RCC 7860 (cell line): Measurements from ENCODE around the gene TNP2.

Experiments used
- DNase-seq: peaks from one replicate; pipeline ENCODE4 v3.0.0-alpha.2; 2015; ENCODE audit warnings: low spot score
- FAIRE-seq: peaks from 2 replicates; lab custom pipeline; 2012; peaks lifted over from hg19 to GRCh38; lab: Jason Lieb, UNC

Gene TNP2

DNA sequence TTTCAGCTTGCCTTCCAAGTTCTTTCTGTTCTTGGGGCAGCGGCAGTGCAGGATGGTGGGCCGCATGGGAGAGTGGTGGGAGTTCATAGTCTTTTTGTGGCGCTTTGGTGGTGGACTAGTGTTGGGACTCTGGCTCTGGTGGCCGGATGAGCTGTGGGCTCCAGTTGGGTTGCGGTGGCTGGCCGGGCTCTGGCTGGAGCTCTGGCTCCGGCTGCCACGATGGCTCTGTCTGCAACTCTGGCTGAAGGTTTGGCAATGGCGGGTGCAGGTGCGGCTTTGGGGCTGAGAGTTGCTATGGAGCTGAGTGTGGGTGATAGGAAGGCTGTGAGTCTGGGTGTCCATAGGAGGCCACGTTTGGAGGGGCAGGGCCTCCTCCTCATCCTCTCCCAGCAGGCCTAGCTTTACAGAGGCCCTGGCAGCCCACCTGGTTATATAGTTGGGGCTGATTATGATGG, at the start of gene TNP2:
TSS of gene TNP2 (minus strand) at position 405 of the 455 bp plus-strand sequence. CDS start at position 342, 63 bp downstream.
- FAIRE-seq (no peak), DNase-seq (no peak)

DNA sequence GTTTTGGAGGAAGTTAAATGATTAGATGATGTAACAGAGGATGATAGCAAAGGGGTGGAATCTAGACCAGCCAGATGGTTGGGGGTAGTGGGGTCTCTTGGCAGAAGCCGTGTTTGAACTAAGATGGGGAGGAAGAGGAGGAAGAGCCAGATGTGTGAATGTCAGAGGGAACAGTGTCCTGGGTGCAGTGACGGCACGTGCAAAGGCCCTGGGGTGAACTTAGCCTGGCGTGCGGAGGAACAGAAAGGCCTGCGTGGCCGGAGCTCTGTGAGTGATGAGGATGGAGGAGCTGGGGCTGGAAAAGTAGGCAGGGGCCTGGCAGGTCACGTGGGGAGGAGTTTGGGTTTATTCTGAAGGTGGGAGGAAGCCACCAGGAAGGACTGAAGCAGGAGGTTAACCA, 49.7 kb upstream of the TNP2 start:
- DNase-seq (no peak), FAIRE-seq (no peak)

DNA sequence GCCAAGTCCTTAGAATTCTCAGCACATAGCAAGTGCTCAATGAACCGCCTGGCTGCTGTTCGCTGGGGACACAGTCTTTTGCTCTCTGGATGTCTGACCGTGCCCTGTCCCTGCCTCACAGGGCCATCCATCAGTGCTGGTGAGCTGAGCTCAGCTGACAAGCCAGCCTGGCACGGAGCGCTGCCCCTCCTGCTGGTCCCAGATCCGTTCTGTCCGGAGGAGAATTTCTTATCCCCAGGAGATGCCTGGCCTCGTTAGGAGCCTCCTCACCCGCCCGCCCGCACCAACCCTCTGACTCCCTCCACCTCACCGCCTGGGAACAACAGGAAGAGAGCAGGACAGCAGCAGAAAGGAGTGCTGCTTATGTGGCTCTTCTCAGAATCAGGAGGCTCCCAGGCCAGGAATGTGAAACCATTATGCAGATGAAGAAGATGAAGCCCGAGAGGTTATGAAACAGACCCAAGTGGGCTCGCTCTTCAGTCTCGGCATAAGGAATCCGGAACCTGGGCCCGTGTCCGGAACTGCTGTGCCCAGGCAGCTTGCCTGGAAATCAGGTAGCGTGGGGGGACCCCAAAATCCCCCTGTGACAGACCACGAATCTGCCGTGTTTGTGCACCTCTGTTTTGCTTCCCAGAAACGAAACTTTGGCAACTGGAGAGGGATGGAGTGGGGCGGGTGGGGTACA, 47.3 kb upstream of the TNP2 start:
- DNase-seq (peak; percentile 32), FAIRE-seq (no peak)

DNA sequence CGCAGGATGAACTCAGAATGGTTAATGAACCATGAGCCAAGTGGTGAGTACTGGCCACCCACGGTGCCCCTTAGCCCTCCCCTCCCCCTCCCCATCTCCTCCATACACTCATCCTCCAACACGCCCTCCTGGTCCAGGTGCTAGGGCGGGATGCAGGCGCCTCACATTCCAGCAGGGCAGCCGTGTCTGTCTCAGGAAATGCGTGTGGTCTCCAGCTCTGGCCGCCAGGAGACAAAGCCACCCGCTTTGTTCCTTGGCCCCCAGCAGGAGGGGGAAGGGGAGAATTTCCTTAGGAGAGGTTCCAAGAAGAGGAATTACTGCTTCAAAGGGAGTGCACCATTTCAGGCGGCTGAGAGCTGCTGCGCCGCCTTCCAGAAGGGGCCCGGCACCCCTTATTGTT, 46.4 kb upstream of the TNP2 start:
- DNase-seq (peak; percentile 95), FAIRE-seq (peak; percentile 85)

DNA sequence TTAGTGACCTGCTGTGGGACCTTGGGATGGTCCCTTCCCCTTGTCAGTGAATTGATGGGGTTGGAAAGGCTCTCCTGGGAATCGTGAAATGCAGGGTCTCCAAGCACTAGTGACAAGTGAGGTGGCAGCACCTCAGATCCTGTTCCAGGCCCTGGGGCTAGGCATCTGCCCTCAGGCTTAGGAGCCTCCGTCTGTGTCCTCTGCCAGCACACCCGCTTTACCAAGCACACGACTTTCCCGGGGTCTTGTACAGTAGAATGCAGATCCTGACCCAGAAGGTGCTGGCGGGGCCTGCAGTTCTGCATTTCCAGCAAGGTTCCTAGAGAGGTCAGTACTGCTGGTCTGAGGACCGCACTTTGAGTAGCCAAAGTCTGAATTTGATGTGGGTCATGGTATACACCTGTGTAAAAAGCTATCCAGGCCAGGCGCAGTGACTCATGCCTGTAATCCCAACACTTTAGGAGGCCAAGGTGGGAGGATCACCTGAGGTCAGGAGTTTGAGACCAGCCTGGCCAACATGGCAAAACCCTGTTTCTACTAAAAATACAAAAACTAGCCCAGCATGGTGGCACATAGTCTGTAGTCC, 45.3 kb upstream of the TNP2 start:
- no peak for FAIRE-seq
- DNase-seq: no peak

DNA sequence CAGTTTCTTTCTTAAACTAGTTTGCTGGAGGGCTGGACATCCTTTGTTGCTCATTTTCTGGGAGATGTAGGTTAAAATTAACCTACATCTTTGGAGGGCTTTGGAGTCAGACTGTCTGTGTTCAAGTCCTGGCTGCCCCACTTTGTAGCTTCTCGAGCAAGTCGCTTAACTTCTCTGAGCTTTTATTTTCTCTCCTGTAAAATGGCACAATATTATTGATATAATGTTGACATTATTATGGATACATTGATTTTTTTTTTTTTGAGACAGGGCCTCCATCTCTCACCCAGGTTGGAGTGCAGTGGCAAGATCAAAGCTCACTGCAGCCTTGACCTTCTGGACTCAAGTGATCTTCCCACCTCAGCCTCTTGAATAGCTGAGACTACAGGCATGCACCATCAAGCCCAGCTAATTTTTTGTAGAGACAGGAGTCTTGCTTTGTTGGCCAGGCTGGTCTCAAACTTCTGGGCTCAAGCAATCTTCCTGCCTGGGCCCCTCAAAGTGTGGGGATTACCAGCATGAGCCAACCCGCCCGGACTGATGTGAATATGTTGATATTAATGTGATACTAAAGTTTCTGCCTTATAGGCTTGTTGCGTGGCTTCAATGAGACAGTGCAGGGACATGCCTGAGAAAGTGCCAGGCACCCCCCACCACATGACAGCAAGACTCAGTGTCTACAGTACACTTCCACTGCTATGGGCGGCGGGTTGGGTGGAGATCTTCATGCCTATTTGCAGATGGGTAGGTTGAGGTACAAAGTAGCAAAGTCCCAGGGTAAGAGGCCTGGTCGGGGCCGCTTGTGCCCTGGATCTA, 44.6 kb upstream of the TNP2 start:
- no peak for DNase-seq
- no peak for FAIRE-seq

DNA sequence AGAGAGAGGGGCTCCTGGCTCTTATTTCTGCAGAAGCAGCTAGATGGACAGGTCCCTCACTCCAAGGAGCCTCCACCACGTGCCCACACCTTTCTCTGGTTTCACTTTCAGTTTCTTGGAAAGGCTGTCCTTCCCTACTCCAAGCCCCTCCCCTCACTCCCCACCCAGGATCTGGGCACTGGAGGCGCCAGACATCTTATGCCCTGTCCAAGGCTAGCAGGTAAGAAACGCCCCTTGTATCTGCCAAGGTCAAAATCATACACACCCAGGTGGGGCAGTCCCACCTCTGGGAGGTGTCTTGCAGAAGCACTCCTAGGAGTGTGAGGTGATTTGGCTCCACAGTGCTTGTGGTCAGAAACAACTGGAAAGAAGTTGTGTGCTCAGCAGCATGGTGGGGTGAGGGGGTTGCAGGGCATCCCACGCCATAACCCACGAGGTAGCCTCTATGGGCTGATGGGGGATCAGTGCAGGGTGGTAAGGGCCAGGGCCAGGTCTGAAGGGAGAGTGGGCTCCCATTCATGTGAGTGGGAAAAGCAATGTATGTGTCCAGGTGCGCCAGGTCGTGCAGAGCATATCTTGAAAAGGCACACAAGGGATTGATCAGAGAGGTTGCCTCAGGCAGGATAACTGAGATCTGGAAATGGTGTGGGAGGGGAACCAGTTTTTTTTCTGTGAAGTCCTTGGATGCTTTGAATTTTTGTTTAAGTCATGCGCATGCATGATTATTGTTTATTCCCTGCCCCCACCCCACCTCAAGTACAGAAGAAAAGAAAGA, 43.8 kb upstream of the TNP2 start:
- FAIRE-seq: no peak
- peak; percentile 18 for DNase-seq

DNA sequence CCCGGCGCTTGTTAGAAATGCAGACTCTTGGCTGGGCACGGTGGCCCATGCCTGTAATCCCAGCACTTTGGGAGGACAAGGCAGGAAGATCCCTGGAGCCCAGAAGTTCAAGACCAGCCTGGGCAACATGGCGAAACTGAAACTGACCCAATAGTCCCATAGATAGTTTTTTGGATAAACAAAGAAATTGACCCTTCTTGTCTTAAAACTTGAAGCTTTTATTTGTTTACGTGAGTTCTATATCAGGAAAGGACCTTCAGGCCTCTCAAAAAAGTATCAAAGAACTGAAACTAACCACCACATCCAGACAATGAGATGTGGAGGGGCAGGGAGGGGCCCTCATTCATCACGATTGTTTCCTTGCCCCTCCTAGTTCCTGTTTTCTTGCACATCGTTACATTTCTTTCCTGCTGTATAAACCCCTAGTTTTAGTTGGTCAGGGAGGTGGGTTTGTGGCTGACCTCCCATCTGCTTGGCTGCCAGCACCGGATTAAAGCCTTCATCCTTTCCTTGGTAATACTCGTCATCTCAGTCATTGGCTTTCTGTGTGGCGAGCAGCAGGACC, 42.0 kb upstream of the TNP2 start:
- DNase-seq (no peak), FAIRE-seq (no peak)

DNA sequence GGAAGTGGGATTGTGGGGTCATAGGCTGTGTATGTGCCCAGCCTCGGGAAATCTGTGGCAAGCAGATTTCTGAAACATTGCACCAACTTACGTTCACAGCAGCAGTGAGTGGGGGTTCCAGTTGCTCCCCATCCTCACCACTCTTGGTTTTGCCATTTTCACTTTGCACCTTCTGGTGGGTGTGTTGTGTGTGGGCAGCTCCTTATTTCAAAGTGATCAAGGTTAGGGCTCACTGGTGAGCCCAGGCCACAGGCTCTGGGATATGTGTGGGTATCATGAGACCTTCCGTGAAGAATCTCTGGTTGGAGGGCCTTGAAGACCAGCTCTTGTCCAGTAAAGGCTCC, 41.5 kb upstream of the TNP2 start:
- FAIRE-seq (no peak), DNase-seq (no peak)

DNA sequence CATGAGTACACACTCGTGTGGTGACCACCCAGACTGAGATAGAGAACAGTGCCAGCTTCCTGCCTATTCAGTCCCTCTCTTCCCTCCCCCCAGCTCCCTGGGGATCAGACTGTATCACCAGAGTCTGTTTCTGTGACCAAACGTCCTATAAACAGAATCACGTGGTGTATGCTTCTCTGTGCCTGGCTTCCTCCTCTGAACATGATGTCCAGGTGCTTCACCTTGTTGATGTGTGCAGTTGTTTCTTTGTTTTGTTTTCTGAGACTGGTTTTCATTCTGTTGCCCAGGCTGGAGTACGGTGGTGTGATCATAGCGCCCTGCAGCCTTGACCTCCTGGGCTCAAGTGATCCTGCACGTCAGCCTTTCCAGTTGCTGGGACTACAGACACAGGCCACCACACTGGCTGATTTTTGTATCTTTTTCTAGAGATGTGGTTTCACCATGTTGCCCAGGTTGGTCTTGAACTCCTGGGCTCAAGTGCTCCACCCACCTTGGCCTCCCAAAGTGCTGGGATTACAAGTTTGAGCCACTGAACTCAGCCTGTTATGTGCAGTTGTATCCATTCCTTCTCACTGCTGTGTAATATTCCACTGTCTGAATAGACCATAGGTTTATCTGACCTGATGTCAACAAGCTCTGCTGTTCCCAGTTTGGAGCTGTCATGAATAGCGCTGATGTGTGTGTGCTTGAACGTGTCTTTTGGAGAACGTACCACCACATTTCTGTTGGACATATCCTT, 40.9 kb upstream of the TNP2 start:
- FAIRE-seq (no peak), DNase-seq (no peak)

DNA sequence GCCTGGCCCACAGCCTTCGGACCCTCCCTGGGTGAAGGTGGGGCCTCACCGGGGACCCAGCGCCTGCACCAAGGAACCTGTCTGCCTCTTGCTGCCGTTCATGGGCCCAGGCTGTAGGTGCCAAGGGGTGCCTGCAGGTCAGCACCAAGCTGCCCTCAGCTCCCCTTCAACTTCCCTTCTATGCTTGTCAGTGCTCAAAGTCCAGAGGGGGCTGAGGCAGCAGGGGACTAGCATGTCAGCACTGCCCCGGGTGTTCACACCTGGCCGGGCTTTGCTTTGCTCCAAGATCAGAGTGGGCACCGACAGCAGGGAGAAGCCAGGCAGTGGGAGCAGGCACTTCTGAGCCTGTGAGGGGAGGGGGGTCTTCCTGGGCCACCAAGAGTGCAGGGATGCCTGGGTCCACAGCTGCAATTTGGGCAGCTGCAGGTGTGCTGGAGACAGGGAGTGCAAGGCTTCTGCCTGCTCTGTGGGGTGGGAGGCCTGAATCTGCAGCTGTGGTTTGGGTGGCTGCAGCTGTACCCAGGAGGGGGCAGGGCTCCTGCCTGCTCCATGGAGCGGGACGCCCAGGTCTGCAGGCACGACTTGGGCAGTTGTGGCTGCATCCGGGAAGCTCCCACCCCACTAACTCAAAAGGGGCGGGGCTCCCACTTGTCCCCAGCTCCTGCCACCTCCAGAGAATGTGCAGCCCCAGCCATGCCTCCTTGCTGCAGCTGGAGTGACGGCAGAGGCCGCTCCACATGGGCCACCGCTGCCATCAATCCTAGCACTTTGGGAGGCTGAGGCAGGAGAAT, 39.6 kb upstream of the TNP2 start:
- FAIRE-seq: no peak
- DNase-seq: no peak

DNA sequence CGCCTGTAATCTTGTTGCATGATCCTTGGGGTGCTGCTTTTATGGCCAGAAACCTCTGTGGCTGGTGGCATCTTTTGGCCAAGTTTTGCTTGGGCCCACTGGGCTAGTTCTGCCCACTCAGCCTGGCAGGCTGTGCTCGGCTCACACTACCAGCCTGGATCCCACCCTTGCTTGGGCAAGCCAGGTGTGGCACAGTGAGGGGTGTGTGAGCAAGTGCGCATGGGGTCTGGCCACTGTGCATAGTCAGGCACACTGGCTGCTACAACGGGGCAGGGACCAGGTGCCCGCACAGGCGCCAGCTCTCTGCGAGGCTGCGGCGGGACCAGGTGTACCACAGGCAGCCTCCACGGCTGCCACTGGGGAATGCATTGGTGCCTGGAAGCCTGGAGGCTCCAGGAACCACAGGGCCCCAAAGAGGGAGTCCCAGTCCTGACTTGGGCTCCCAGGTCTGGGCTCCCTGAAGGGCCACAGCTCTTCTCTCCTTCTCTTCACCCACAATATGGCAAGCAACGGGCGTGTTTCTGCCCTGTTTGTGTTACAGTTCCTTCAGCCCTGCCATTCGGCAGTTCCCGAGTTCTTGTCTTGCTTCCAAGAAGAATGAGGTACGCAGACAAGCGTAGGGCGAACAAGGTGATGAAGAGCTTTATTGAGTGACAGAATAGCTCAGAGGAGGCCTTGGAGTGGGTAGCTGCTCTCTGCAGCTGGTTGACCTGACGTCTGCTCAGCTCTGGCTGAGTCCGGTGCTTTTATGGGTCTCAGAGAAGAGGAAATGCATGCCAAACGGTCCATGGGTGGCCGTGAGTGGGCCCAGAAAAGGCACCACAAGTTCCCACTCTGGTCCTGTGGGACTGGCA, 38.7 kb upstream of the TNP2 start:
- no peak for FAIRE-seq
- no peak for DNase-seq

DNA sequence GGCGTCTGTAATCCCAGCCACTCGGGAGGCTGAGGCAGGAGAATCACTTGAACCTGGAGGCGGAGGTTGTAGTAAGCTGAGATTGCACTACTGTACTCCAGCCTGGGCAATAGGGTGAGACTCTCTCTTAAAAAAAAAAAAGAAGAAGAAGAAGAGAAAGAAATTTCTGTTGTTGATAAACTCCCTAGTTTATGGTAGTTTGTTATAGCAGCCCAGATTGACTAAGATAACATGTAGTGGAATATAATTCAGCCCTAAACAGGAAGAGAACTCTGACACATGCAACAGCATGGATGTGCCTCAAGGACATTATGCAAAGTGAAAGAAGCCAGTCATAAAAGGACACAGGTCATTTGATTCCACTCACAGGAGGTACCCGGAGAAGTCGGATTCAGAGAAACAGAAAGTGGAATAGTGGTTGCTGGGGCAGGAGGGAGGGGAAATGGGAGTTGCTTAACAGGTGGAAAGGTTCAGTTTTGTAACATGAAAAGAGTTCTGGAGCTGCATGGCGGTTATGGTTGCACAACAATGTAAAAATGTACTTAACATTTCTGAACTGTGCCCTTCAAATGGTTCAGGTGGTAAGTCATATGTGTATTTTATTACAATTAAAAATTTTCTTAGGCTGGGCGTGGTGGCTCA, 38.0 kb upstream of the TNP2 start:
- DNase-seq: no peak
- no peak for FAIRE-seq

DNA sequence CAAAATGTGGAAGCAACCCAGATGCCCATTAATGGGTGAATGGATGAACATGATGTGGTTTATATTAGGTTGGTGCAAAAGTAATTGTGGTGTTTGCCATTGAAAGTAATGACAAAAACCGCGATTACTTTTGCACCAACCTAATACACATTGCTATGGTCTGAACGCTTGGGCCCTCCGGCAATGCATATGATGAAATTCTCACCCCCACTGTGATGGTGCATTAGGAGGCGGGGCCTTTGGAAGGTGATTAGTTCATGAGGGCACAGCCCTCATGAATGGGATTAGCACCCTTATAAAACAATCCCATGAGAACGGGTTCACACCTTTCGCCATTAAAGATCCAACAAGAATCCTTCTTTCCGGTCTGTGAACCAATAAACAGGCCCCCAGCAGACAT, 37.3 kb upstream of the TNP2 start:
- no peak for FAIRE-seq
- no peak for DNase-seq

DNA sequence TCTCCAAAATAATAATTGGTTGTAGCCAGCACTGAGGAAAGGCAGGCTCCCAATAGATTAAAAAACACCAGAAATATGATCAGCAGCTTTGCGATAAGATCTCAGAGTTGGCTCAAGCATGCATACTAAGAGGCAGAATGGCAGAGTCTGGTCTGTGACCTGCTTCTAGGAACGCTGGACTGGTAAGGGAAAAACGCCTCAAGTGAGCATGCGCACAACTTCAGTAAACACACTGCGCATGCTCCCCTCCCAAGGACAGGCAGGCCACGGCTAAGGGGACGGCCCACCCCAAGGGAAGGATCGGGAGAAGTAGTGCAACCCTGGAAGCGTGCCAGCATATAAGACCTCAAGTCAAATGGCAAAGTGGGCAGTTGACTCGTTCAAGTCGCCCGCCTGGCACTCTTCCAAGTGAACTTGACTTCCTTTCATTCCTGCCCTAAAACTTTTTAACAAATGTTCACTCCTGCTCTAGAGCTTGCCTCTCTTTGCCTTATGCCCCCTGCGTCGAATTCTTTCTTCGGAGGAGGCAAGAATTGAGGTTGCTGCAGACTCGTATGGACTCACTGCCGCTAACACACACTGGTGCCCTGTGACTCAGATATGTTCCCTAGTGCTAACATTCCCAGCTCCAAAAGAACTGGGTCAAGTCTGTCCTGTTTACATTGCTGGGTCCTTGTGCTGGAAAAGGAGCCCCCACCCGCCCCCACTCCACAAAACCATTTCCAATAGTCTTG, 34.4 kb upstream of the TNP2 start:
- no peak for FAIRE-seq

DNA sequence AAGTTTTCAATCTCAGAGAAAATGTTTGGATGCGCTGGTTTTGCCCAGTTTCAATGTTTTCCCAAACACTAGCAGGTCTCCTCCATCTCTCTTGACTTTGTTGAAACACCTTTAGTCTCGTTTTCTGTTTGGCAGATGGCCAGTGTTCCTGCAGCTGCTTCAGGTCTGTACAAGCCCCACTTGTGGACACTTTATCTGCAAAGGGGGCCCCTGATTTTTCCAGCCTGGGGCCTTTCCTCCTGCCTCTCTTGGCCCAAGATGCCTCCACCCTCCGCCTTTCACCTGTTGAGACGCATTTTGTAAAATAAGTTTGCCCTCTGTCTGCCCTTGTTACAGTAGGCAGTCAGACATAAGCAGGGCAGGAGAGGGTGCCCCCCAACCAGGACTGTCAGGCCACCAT, 33.9 kb upstream of the TNP2 start:
- no peak for DNase-seq
- no peak for FAIRE-seq

More for the DNA sequence above, 34.4 kb upstream of the TNP2 start:
- no peak for DNase-seq
